ENCODE measurements around the gene SHROOM4. TPM values are rescaled to one million over a fixed set of nuclear protein-coding genes. Genes with fewer than 3 reads are reported as not detected.

Gene SHROOM4
- total RNA-seq, 1 experiment from 2014 or later, result 0.05 TPM

- no peak overlapping the region for H3K27ac ChIP-seq (ENCODE audit: low read depth, low read length)
- CTCF ChIA-PET, result no interaction called here
- H3K9ac ChIP-seq (ENCODE audit: low read length), result no peak overlapping the region
- RAD21 ChIA-PET (ENCODE audit: low non-redundant PET in 1 of 2, low total read pairs in 2 of 2, uncharacterized antibody in 2 of 2, unreplicated experiment in 2 of 2), result no interaction called here
- no peaks in the 10 kb centered on the region for H3K4me1 ChIP-seq (ENCODE audit: control insufficient read depth in 1 of 2, insufficient read depth in 2 of 2, low read length in 2 of 2)
- no TSS peak for BruUV-seq (replicated peaks)
- POLR2A ChIA-PET, result no interaction called here
- no peaks in the 10 kb centered on the region for H3K36me3 ChIP-seq (ENCODE audit: control insufficient read depth in 1 of 2, insufficient read depth in 2 of 2, low read length in 2 of 2)
- H3K27me3 ChIP-seq (ENCODE audit: insufficient read depth, low read length), result no peaks in the 10 kb centered on the region
- ATAC-seq (no peak), DNase-seq (ENCODE audit: low read depth, low spot score) (no peak)
- H2AFZ ChIP-seq (ENCODE audit: low read depth, low read length, poor library complexity, severe bottlenecking), result no peak overlapping the region
- H3K79me2 ChIP-seq (ENCODE audit: insufficient read depth, low read length), result no peaks in the 10 kb centered on the region
- no peak overlapping the region for H3K4me2 ChIP-seq (ENCODE audit: low read length)
- H3K9me3 ChIP-seq (ENCODE audit: control insufficient read depth in 1 of 2, insufficient read depth in 1 of 2, low read depth in 1 of 2, low read length in 2 of 2), result no peaks in the 10 kb centered on the region
- TF ChIP-seq CEBPB (IDR thresholded peaks at IDR 0.05; ENCODE audit: low read depth) (no peak), EZH2 (IDR thresholded peaks at IDR 0.05) (no peak), POLR2AphosphoS5 (IDR thresholded peaks at IDR 0.05; ENCODE audit: low read depth, low read length) (no peak), SIN3A (IDR thresholded peaks at IDR 0.05; ENCODE audit: low read depth) (no peak), SP1 (IDR thresholded peaks at IDR 0.05; ENCODE audit: low read depth) (no peak), SRF (IDR thresholded peaks at IDR 0.05; ENCODE audit: low read depth) (no peak), TCF7L2 (IDR thresholded peaks at IDR 0.05; ENCODE audit: borderline replicate concordance, extremely low read depth, insufficient read depth, insufficient read length) (no peak), POLR2A (IDR thresholded peaks at IDR 0.05; ENCODE audit: borderline replicate concordance, extremely low read depth, insufficient read depth, insufficient read length) (no peak), MAX (IDR thresholded peaks at IDR 0.05) (no peak), ELF1 (IDR thresholded peaks at IDR 0.05; ENCODE audit: borderline replicate concordance, low read depth) (no peak), ZBTB33 (IDR thresholded peaks at IDR 0.05; ENCODE audit: extremely low read depth, insufficient replicate concordance, low read length) (no peak), EGR1 (IDR thresholded peaks at IDR 0.05; ENCODE audit: low read depth) (no peak), YY1 (IDR thresholded peaks at IDR 0.05; ENCODE audit: extremely low read depth, insufficient replicate concordance, low read depth, low read length) (no peak), FOSL1 (IDR thresholded peaks at IDR 0.05; ENCODE audit: low read depth) (no peak), CTCF (IDR thresholded peaks at IDR 0.05 in 2 of 3, conservative IDR thresholded peaks at IDR 0.05 in 1 of 3; ENCODE audit: borderline replicate concordance in 1 of 3, insufficient read depth in 1 of 3, low read depth in 2 of 3, low read length in 2 of 3) (no peak), ATF3 (IDR thresholded peaks at IDR 0.05) (no peak), EZH2phosphoT487 (IDR thresholded peaks at IDR 0.05; ENCODE audit: borderline replicate concordance) (no peak), ZNF274 (IDR thresholded peaks at IDR 0.05; ENCODE audit: low read depth, low read length) (no peak)
- intact Hi-C loops (cut with micrococcal nuclease), result no loop called here
- H4K20me1 ChIP-seq (ENCODE audit: insufficient read depth), result no peaks in the 10 kb centered on the region
- no peak overlapping the region for H3K4me3 ChIP-seq (replicated peaks in 1 of 2; ENCODE audit: low read depth in 1 of 2, low read length in 2 of 2)
- no peaks in the 10 kb centered on the region for H3K9me2 ChIP-seq (ENCODE audit: insufficient read depth)
Observed at GRCh38 chrX:50622751-50623150, 191.2 kb downstream of the SHROOM4 start.
